WERI-Rb-1 (cell line): ENCODE data around the gene TCEAL1.
A peak's percentile ranks its signal among the peaks of the same experiment; 100 is the strongest.

Experiments
- DNase-seq: peaks from one replicate; pipeline ENCODE4 v3.0.0-alpha.2; 2020
- H3K27ac ChIP-seq: fragments of 250-450 bp; sonication (Bioruptor Pico); 2 replicates; pipeline ENCODE4 v1.5.1; 2020; ENCODE audit warnings: mild to moderate bottlenecking, moderate library complexity
- H3K27me3 ChIP-seq: fragments of 250-450 bp; sonication (Bioruptor Pico); 2 replicates; pipeline ENCODE4 v1.5.1; 2021; ENCODE audit warnings: mild to moderate bottlenecking, low read depth, moderate library complexity; ENCODE audit not compliant: insufficient read depth, severe bottlenecking
- H3K36me3 ChIP-seq: fragments of 250-450 bp; sonication (Bioruptor Pico); 2 replicates; pipeline ENCODE4 v1.5.1; 2020; ENCODE audit warnings: mild to moderate bottlenecking, moderate library complexity
- H3K4me3 ChIP-seq: 2 replicates; pipeline ENCODE4 v1.5.1; 2011; ENCODE audit warnings: low read depth, mild to moderate bottlenecking, control low read depth, low read length
- H3K9me3 ChIP-seq: fragments of 250-450 bp; sonication (Bioruptor Pico); 2 replicates; pipeline ENCODE4 v1.5.1; 2021; ENCODE audit warnings: mild to moderate bottlenecking, moderate library complexity; ENCODE audit not compliant: severe bottlenecking
- CTCF ChIP-seq: IDR thresholded peaks from 2 replicates; pipeline ENCODE4 v1.5.1; 2011; ENCODE audit warnings: low read depth, mild to moderate bottlenecking, control low read depth, inconsistent platforms, low read length

Gene TCEAL1

GRCh38 chrX:103615781-103616371 lies 12.9 kb upstream of the TCEAL1 start:
- DNase-seq: no peak
- no peak overlapping the region for H3K4me3 ChIP-seq
- no peaks in the 10 kb centered on the region for H3K9me3 ChIP-seq
- H3K36me3 ChIP-seq: no peaks in the 10 kb centered on the region
- no peak for TF ChIP-seq CTCF
- H3K27me3 ChIP-seq: no peaks in the 10 kb centered on the region
- H3K27ac ChIP-seq: no peak overlapping the region

GRCh38 chrX:103616676-103617186 lies 12.0 kb upstream of the TCEAL1 start:
- Histone ChIP-seq H3K36me3 (no peaks in the 10 kb centered on the region), H3K27me3 (no peaks in the 10 kb centered on the region), H3K27ac (no peak overlapping the region), H3K9me3 (no peaks in the 10 kb centered on the region), H3K4me3 (no peak overlapping the region)
- no peak for TF ChIP-seq CTCF
- DNase-seq: no peak

- TF ChIP-seq CTCF: no peak
- no peak overlapping the region for H3K4me3 ChIP-seq
- no peak overlapping the region for H3K27ac ChIP-seq
- DNase-seq: no peak
- H3K27me3 ChIP-seq: no peaks in the 10 kb centered on the region
- no peaks in the 10 kb centered on the region for H3K36me3 ChIP-seq
- H3K9me3 ChIP-seq: no peaks in the 10 kb centered on the region
Observed at GRCh38 chrX:103624111-103624510, 4.7 kb upstream of the TCEAL1 start.

GRCh38 chrX:103626855-103627254 lies 1.9 kb upstream of the TCEAL1 start:
- no peak for DNase-seq
- no peaks in the 10 kb centered on the region for H3K36me3 ChIP-seq
- H3K4me3 ChIP-seq: no peak overlapping the region
- no peak for TF ChIP-seq CTCF
- H3K9me3 ChIP-seq: no peaks in the 10 kb centered on the region
- no peak overlapping the region for H3K27ac ChIP-seq
- peaks cover 4% of the 10 kb centered on the region for H3K27me3 ChIP-seq

- peak overlapping the region; percentile 66 for H3K4me3 ChIP-seq
- no peaks in the 10 kb centered on the region for H3K9me3 ChIP-seq
- no peaks in the 10 kb centered on the region for H3K36me3 ChIP-seq
- peak; percentile 72 for DNase-seq
- H3K27me3 ChIP-seq: peaks cover 7% of the 10 kb centered on the region
- H3K27ac ChIP-seq: peak overlapping the region; percentile 75
- TF ChIP-seq CTCF: peak; percentile 65
Observed at GRCh38 chrX:103629318-103630170, 769 bp downstream of the TCEAL1 start.
